Effector memory CD8-positive, alpha-beta T cell (primary cell): ENCODE results near the gene SEPSECS.

Experiments used
- ATAC-seq: fragments of 150-1000 bp; cut with Tn5 transposase; replicated peaks from 2 replicates; pipeline ENCODE4 v1.10.0; 2021; ENCODE audit warnings: mild to moderate bottlenecking, moderate library complexity
- DNase-seq, 3 experiments: peaks; one replicate each; pipeline ENCODE4 v3.0.0; 2021
- H3K27ac Mint-ChIP-seq, 2 donors: one replicate each; pipeline ENCODE4 v1.8.0; 2022; ENCODE audit warnings: mild to moderate bottlenecking in 2 of 2, mixed read lengths in 2 of 2, moderate library complexity in 2 of 2
- H3K27me3 Mint-ChIP-seq, 2 donors: one replicate each; pipeline ENCODE4 v1.8.0; 2022; ENCODE audit warnings: mixed read lengths in 2 of 2
- H3K36me3 Mint-ChIP-seq: one replicate; pipeline ENCODE4 v1.8.0; 2022; ENCODE audit warnings: mild to moderate bottlenecking, moderate library complexity, mixed read lengths; ENCODE audit not compliant: insufficient read depth
- H3K4me1 Mint-ChIP-seq, 2 donors: one replicate each; pipeline ENCODE4 v1.8.0; 2022; ENCODE audit warnings: low read depth in 2 of 2, mixed read lengths in 2 of 2
- H3K4me3 Mint-ChIP-seq, 2 donors: one replicate each; pipeline ENCODE4 v1.8.0; 2022; ENCODE audit warnings: mild to moderate bottlenecking in 2 of 2, mixed read lengths in 2 of 2, moderate library complexity in 2 of 2
- H3K9me3 Mint-ChIP-seq, 2 donors: one replicate each; pipeline ENCODE4 v1.8.0; 2022; ENCODE audit warnings: mixed read lengths in 2 of 2

SEPSECS gene

GRCh38 chr4:25078523-25078922 is 81.7 kb downstream of the SEPSECS start:
- no peaks in the 10 kb centered on the region for H3K36me3 Mint-ChIP-seq
- no peak overlapping the region for H3K27ac Mint-ChIP-seq
- peaks cover 58 to 60% of the 10 kb centered on the region in 2 donors for H3K27me3 Mint-ChIP-seq
- no peaks in the 10 kb centered on the region for H3K9me3 Mint-ChIP-seq
- ATAC-seq (no peak), DNase-seq (no peak)
- no peaks in the 10 kb centered on the region for H3K4me1 Mint-ChIP-seq
- H3K4me3 Mint-ChIP-seq = no peak overlapping the region

DNA sequence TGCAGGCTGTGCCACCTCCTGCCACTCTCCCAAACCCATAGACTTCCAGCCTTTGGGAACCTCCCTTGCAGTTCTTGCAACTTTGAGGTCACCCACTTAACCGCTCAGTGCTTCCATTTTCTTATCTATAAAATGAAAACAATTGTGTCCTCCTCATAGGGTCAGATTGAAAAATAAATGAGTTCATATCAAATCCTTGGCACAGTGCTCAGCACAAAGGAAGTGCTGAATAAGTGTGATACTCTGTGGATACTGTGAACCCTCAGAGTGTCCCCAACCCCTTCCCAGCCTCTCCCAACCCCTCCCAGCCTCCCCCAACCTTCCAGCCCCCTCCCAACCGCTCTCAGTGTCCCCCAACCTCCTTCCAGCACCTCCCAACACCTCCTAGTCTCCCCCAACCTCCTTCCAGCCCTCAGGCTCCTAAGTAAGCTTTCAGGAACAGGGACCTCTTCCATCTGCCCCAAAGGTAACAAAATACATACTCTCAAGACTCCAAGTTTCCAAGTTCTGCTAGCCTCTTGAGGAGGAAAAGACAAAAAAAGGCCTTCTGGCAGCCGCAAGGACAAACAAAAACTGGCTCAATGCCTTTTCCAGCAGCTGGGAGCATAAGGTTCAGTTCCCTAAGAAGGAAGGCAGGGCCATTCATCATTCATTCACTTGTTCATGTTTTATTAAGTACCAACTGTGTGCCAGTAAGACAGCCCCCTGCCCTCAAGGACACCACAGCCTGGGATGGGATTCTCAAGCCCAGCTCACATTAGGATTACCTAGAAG is 83.4 kb downstream of the SEPSECS start:
- Mint-ChIP-seq H3K27me3 (peaks cover 48 to 52% of the 10 kb centered on the region in 2 donors), H3K27ac (no peak overlapping the region), H3K36me3 (no peaks in the 10 kb centered on the region), H3K4me3 (no peak overlapping the region), H3K4me1 (no peaks in the 10 kb centered on the region), H3K9me3 (no peaks in the 10 kb centered on the region)
- no peak for ATAC-seq
- DNase-seq = no peak

GRCh38 chr4:25075851-25076250 is 84.4 kb downstream of the SEPSECS start:
- H3K4me3 Mint-ChIP-seq = no peak overlapping the region
- H3K27ac Mint-ChIP-seq = no peak overlapping the region
- H3K27me3 Mint-ChIP-seq = peaks cover 47 to 48% of the 10 kb centered on the region in 2 donors
- ATAC-seq (no peak), DNase-seq (no peak)
- no peaks in the 10 kb centered on the region for H3K36me3 Mint-ChIP-seq
- no peaks in the 10 kb centered on the region for H3K9me3 Mint-ChIP-seq
- no peaks in the 10 kb centered on the region for H3K4me1 Mint-ChIP-seq

GRCh38 chr4:25075129-25075528 is 85.1 kb downstream of the SEPSECS start:
- Mint-ChIP-seq H3K36me3 (no peaks in the 10 kb centered on the region), H3K9me3 (no peaks in the 10 kb centered on the region), H3K4me3 (no peak overlapping the region), H3K27ac (no peak overlapping the region), H3K4me1 (no peaks in the 10 kb centered on the region), H3K27me3 (peaks cover 49 to 52% of the 10 kb centered on the region in 2 donors)
- DNase-seq = no peak
- ATAC-seq = no peak

GRCh38 chr4:25070545-25070944 is 89.7 kb downstream of the SEPSECS start:
- H3K4me1 Mint-ChIP-seq = no peaks in the 10 kb centered on the region
- no peaks in the 10 kb centered on the region for H3K36me3 Mint-ChIP-seq
- H3K4me3 Mint-ChIP-seq = no peak overlapping the region

More at GRCh38 chr4:25070545-25070944, 89.7 kb downstream of the SEPSECS start:
- no peak for DNase-seq
- H3K27ac Mint-ChIP-seq = no peak overlapping the region
- ATAC-seq = no peak
- peaks cover 36 to 40% of the 10 kb centered on the region in 2 donors for H3K27me3 Mint-ChIP-seq
- no peaks in the 10 kb centered on the region for H3K9me3 Mint-ChIP-seq
